SK-N-SH (cell line): ENCODE measurements around the gene PCSK5. TPM values are rescaled to one million over a fixed set of nuclear protein-coding genes. Genes with fewer than 3 reads are reported as not detected.

ENCODE experiments used
- CTCF ChIA-PET: fragments of 300-600, 350-600 bp; formaldehyde crosslinking; extraction: SDS; loops from one replicate; lab custom pipeline; 2021; lab: Yijun Ruan, JAX
- POLR2A ChIA-PET: fragments of 350-600 bp; sonication (Branson Sonifier 250); formaldehyde crosslinking; extraction: SDS; loops from one replicate; lab custom pipeline; 2020; ENCODE audit warnings: antibody characterized with exemption, inconsistent platforms; lab: Yijun Ruan, JAX
- DNase-seq: peaks from one replicate; pipeline ENCODE4 v3.0.0; 2012
- H2AFZ ChIP-seq: fragments of 200-600 bp; sonication (generic); 2 replicates; pipeline ENCODE4 v1.8.1; 2016; ENCODE audit warnings: antibody characterized with exemption, mild to moderate bottlenecking, low read depth
- H3F3A ChIP-seq: fragments of 200-600 bp; sonication (generic); replicated peaks from 2 replicates; pipeline ENCODE3; 2016; ENCODE audit warnings: antibody characterized with exemption, mild to moderate bottlenecking; ENCODE audit not compliant: insufficient read depth
- H3K27ac ChIP-seq, 2 experiments: fragments of 200-500 bp in 1 of 2; fragments of 200-600 bp in 1 of 2; sonication (Bioruptor generic) in 1 of 2; sonication (generic), shearing (Covaris generic) in 1 of 2; 2 replicates each; pipeline versions ENCODE4 v1.5.1 to v1.6.1; 2014 to 2016; ENCODE audit warnings: low read depth in 2 of 2, inconsistent platforms in 1 of 2, low read length in 1 of 2, mild to moderate bottlenecking in 1 of 2, mixed read lengths in 1 of 2
- H3K27me3 ChIP-seq: fragments of 200-600 bp; sonication (generic), shearing (Covaris generic); 2 replicates; pipeline ENCODE4 v1.6.1; 2016; ENCODE audit warnings: mixed run types; ENCODE audit not compliant: insufficient read depth
- H3K36me3 ChIP-seq, 2 experiments: fragments of 200-500 bp in 1 of 2; fragments of 200-600 bp in 1 of 2; sonication (Bioruptor generic) in 1 of 2; sonication (generic) in 1 of 2; replicated peaks in 1 of 2; 2 replicates each; pipeline versions ENCODE3 to v1.5.1; 2014 to 2016; ENCODE audit warnings: low read length in 1 of 2, mild to moderate bottlenecking in 1 of 2; ENCODE audit not compliant: insufficient read depth in 2 of 2, control insufficient read depth in 1 of 2
- H3K4me1 ChIP-seq, 2 experiments: fragments of 200-500 bp in 1 of 2; fragments of 200-600 bp in 1 of 2; sonication (Bioruptor generic) in 1 of 2; sonication (generic), shearing (Covaris generic) in 1 of 2; 2 replicates each; pipeline versions ENCODE4 v1.5.1 to v1.6.1; 2014 to 2016; ENCODE audit warnings: low read depth in 1 of 2, low read length in 1 of 2, mixed run types in 1 of 2; ENCODE audit not compliant: insufficient read depth in 2 of 2, control insufficient read depth in 1 of 2
- H3K4me2 ChIP-seq: fragments of 200-600 bp; sonication (generic), shearing (Covaris generic); 2 replicates; pipeline ENCODE4 v1.6.1; 2017; ENCODE audit warnings: mixed run types
- H3K4me3 ChIP-seq, 2 experiments: fragments of 200-500 bp in 1 of 2; fragments of 200-600 bp in 1 of 2; sonication (Bioruptor generic) in 1 of 2; sonication (generic), shearing (Covaris generic) in 1 of 2; 2 replicates each; pipeline versions ENCODE4 v1.5.1 to v1.8.1; 2014 to 2016; ENCODE audit warnings: low read depth in 2 of 2, inconsistent platforms in 1 of 2, low read length in 1 of 2, mild to moderate bottlenecking in 1 of 2, mixed read lengths in 1 of 2, moderate library complexity in 1 of 2
- H3K79me2 ChIP-seq: fragments of 200-600 bp; sonication (generic); 2 replicates; pipeline ENCODE4 v1.8.1; 2017; ENCODE audit warnings: mild to moderate bottlenecking; ENCODE audit not compliant: insufficient read depth
- H3K9ac ChIP-seq: fragments of 200-600 bp; sonication (generic); 2 replicates; pipeline ENCODE4 v1.6.1; 2017; ENCODE audit warnings: mixed run types
- H3K9me2 ChIP-seq: fragments of 200-600 bp; sonication (generic); 2 replicates; pipeline ENCODE4 v1.6.1; 2017; ENCODE audit warnings: mixed run types
- H3K9me3 ChIP-seq: fragments of 200-600 bp; sonication (generic); 2 replicates; pipeline ENCODE4 v1.6.1; 2017; ENCODE audit warnings: mixed run types, mild to moderate bottlenecking, moderate library complexity
- H4K20me1 ChIP-seq: fragments of 200-600 bp; sonication (generic); 2 replicates; pipeline ENCODE4 v1.6.1; 2017; ENCODE audit warnings: mild to moderate bottlenecking, mixed run types; ENCODE audit not compliant: insufficient read depth
- FOXJ3 ChIP-seq: sonication (generic); formaldehyde crosslinking; IDR thresholded peaks from 2 replicates; pipeline ENCODE4 v1.5.1; 2020; ENCODE audit warnings: mild to moderate bottlenecking, missing genetic modification reagents
- GABPA ChIP-seq: IDR thresholded peaks from 2 replicates; pipeline ENCODE4 v1.4.0; 2012; ENCODE audit warnings: low read depth, mild to moderate bottlenecking
- MEF2A ChIP-seq: IDR thresholded peaks from 2 replicates; pipeline ENCODE4 v1.4.0; 2012; ENCODE audit warnings: low read depth, borderline replicate concordance
- RFX5 ChIP-seq: IDR thresholded peaks from 2 replicates; pipeline ENCODE4 v1.6.1; 2012; ENCODE audit warnings: mild to moderate bottlenecking, improper control_type of control experiment, low read length
- TAF1 ChIP-seq: IDR thresholded peaks from 2 replicates; pipeline ENCODE4 v1.6.1; 2012; ENCODE audit warnings: low read depth, mild to moderate bottlenecking, low read length, moderate library complexity, borderline replicate concordance
- TEAD4 ChIP-seq: IDR thresholded peaks from 2 replicates; pipeline ENCODE4 v1.4.0; 2012; ENCODE audit warnings: mild to moderate bottlenecking, borderline replicate concordance; ENCODE audit not compliant: insufficient read depth
- WGBS: methylation state at CpG from one replicate; pipeline ENCODE4 v1.1.6; 2017; ENCODE audit warnings: low lambda C conversion rate; 5-methylcytosine and 5-hydroxymethylcytosine counted together
- polyA plus RNA-seq, 3 experiments: library from polyadenylated mRNA; depleted of rRNA; stranded (reverse); fragments of >200 nt; gene quantifications; 2 replicates each; pipeline ENCODE4 v1.2.3, GENCODE V29; 2012
- TF ChIP-seq, protein P1 (sequence below): IDR thresholded peaks from 2 replicates; pipeline ENCODE4 v1.4.0; 2012; ENCODE audit warnings: low read depth, borderline replicate concordance
- TF ChIP-seq, protein P2 (sequence below): IDR thresholded peaks from 2 replicates; pipeline ENCODE4 v1.4.0; 2012; ENCODE audit warnings: low read depth

The PCSK5 gene
- polyA plus RNA-seq, 1 of the 3 experiments (the other 2 are of a cell fraction), result 0.08 TPM

DNA sequence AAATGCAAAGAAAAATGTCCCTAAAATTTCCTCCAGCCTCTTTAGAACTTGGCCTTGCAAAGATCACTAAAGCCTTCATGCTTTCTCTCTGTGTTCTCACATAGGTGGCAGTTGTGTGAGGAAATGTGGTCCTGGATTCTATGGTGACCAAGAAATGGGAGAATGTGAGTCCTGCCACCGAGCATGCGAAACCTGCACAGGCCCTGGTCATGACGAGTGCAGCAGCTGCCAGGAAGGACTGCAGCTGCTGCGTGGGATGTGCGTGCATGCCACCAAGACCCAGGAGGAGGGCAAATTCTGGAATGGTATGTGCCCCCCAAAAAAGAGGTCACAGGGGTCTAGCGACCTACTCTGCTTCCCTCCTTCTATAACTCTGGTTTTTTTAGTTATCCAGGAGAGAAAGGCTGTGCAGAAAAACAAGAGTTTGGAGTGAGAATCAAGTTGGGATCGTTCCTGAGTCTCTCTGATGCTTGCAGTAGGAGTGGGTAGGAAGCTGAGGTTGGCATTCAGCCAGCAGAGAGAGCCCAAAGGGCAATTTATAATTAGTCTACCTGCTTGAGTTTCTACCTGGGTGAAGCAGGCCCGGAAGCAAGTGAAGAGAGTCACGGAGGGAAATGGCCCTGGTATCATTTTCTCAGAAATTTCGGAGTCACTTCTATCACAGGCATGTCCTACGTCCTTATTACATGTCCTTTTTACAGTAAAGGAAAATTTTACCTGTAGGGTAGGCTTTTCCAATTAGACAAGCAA lies 406.3 kb downstream of the PCSK5 start:
- H3K27me3 ChIP-seq, result peaks cover 60% of the 10 kb centered on the region; the same call in 1 of the 2 replicates
- H3K4me3 ChIP-seq, result no peak overlapping the region
- ChIA-PET CTCF (no interaction called here), POLR2A (no interaction called here)
- no peak overlapping the region; the same call in 1 of the 2 replicates for H2AFZ ChIP-seq
- no peaks in the 10 kb centered on the region for H4K20me1 ChIP-seq
- H3K9me3 ChIP-seq, result no peaks in the 10 kb centered on the region
- no peak overlapping the region for H3K4me2 ChIP-seq
- no peaks in the 10 kb centered on the region for H3K36me3 ChIP-seq
- 30% methylated on average over 10 of the region's 11 CpGs for WGBS
- H3K79me2 ChIP-seq, result no peaks in the 10 kb centered on the region
- no peak overlapping the region for H3K9ac ChIP-seq
- no peak for DNase-seq
- no peak overlapping the region for H3K27ac ChIP-seq
- H3K4me1 ChIP-seq, result peaks cover 0 to 2% of the 10 kb centered on the region in 2 experiments; a peak in 1 of 4 replicates
- H3F3A ChIP-seq, result no peaks in the 10 kb centered on the region
- H3K9me2 ChIP-seq, result no peaks in the 10 kb centered on the region
- TF ChIP-seq FOXJ3, result no peak
- TF ChIP-seq TAF1, result no peak
- TF ChIP-seq RFX5, result no peak
- TF ChIP-seq GABPA, result no peak
- no peak for TF ChIP-seq TEAD4
- no peak for TF ChIP-seq MEF2A
- TF ChIP-seq, all 33 proteins: peak for 0

DNA sequence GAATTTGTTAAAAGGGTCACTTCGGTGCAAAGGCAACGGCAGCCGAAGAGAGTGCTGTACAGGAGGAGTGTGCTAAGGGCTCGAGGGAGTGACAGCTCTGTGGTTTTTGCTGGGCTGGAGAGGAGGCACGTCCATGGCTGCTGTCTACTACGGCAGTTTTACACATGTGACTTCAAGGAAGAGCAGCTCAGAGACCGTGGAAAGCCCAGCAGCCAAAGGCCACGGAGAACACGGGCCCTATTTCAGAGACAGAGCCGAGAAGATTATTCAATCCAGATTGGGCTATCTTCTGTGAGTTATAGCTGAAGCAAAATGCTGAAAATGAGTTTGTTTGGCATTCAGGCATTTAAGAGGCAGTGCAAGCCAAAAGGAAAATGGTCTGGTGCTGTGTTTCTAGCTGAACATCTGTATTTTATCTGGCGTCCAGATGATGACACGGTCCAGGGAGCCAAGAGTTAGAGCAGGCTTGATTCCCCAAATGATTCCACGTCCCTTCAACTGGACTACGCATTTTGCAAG lies 407.3 kb downstream of the PCSK5 start:
- Histone ChIP-seq H3K27me3 (peaks cover 60% of the 10 kb centered on the region; the same call in 1 of the 2 replicates), H3K36me3 (no peaks in the 10 kb centered on the region), H4K20me1 (no peaks in the 10 kb centered on the region), H3K9me3 (no peaks in the 10 kb centered on the region), H3K9ac (no peak overlapping the region), H2AFZ (no peak overlapping the region; the same call in 1 of the 2 replicates), H3K9me2 (no peaks in the 10 kb centered on the region), H3F3A (no peaks in the 10 kb centered on the region), H3K4me3 (peak overlapping the region in 1 of 2 experiments; percentile 35; a peak in 1 of 4 replicates), H3K4me1 (peaks cover 0 to 2% of the 10 kb centered on the region in 2 experiments; a peak in 1 of 4 replicates), H3K79me2 (no peaks in the 10 kb centered on the region)
- 27% methylated on average over 12 of the region's 14 CpGs for WGBS
- ChIA-PET POLR2A (no interaction called here), CTCF (interaction anchor here (1.1 kb wide), 1 partner anchor 287 kb away, joined by 3 read pairs; no protein-coding TSS in a partner anchor)
- TF ChIP-seq, protein P1, sequence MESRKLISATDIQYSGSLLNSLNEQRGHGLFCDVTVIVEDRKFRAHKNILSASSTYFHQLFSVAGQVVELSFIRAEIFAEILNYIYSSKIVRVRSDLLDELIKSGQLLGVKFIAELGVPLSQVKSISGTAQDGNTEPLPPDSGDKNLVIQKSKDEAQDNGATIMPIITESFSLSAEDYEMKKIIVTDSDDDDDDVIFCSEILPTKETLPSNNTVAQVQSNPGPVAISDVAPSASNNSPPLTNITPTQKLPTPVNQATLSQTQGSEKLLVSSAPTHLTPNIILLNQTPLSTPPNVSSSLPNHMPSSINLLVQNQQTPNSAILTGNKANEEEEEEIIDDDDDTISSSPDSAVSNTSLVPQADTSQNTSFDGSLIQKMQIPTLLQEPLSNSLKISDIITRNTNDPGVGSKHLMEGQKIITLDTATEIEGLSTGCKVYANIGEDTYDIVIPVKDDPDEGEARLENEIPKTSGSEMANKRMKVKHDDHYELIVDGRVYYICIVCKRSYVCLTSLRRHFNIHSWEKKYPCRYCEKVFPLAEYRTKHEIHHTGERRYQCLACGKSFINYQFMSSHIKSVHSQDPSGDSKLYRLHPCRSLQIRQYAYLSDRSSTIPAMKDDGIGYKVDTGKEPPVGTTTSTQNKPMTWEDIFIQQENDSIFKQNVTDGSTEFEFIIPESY, result no peak
- TF ChIP-seq, protein P2, sequence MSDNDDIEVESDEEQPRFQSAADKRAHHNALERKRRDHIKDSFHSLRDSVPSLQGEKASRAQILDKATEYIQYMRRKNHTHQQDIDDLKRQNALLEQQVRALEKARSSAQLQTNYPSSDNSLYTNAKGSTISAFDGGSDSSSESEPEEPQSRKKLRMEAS, result no peak
- TF ChIP-seq, all 33 proteins: peak for 0
- no peak for DNase-seq
- Histone ChIP-seq H3K4me2 (peak overlapping the region; percentile 59), H3K27ac (no peak overlapping the region)
